Gastroesophageal sphincter (tissue), 4 donors: ENCODE data around the gene STAT2. TPM values are rescaled to one million over a fixed set of nuclear protein-coding genes. Genes with fewer than 3 reads are reported as not detected.
"Not testable (repeated sequence)": the region's sequence is repeated elsewhere in the genome, so short reads cannot be mapped to it uniquely, and the experiment has no call there.

Experiments
- ATAC-seq: fragments of 150-250 bp; one replicate; pipeline ENCODE4 v1.9.1; 2016; ENCODE audit warnings: mild to moderate bottlenecking, moderate library complexity
- H3K27ac ChIP-seq, 4 donors: fragments of 200-600 bp; sonication (generic) in 3 of 4; 1 replicate in 3 of 4; 2 replicates in 1 of 4; pipeline ENCODE4 v1.5.1; 2016 to 2019
- H3K27me3 ChIP-seq: fragments of 200-600 bp; sonication (generic); one replicate; pipeline ENCODE4 v1.5.1; 2019
- H3K36me3 ChIP-seq, 2 donors: fragments of 200-600 bp; sonication (generic); one replicate each; pipeline ENCODE4 v1.5.1; 2019; ENCODE audit warnings: control low read depth in 1 of 2
- H3K4me1 ChIP-seq, 3 donors: fragments of 200-600 bp; sonication (generic); 1 replicate in 2 of 3; 2 replicates in 1 of 3; pipeline ENCODE4 v1.5.1; 2016 to 2019; ENCODE audit warnings: control low read depth in 2 of 3
- H3K4me3 ChIP-seq, 2 donors: fragments of 200-600 bp; sonication (generic); one replicate each; pipeline ENCODE4 v1.5.1; 2019; ENCODE audit warnings: mild to moderate bottlenecking in 1 of 2, moderate library complexity in 1 of 2
- H3K9me3 ChIP-seq, 3 donors: fragments of 200-600 bp; sonication (generic); one replicate each; pipeline ENCODE4 v1.5.1; 2017 to 2019; ENCODE audit warnings: control low read depth in 2 of 3
- EP300 ChIP-seq: sonication (generic); formaldehyde crosslinking; IDR thresholded peaks from one replicate; pipeline ENCODE4 v1.6.1; 2017; ENCODE audit warnings: antibody characterized with exemption, mild to moderate bottlenecking
- POLR2A ChIP-seq, 2 donors: fragments of 450-650 bp; IDR thresholded peaks; one replicate each; pipeline ENCODE4 v1.6.1; 2017; ENCODE audit warnings: antibody characterized with exemption in 2 of 2, mild to moderate bottlenecking in 2 of 2, moderate library complexity in 1 of 2
- POLR2AphosphoS5 ChIP-seq: sonication (generic); formaldehyde crosslinking; IDR thresholded peaks from one replicate; pipeline ENCODE4 v1.6.1; 2017; ENCODE audit warnings: antibody characterized with exemption
- WGBS, 2 donors: methylation state at CpG; one replicate each; pipeline ENCODE4 v1.1.5; 2018; ENCODE audit warnings: low coverage in 1 of 2; 5-methylcytosine and 5-hydroxymethylcytosine counted together
- total RNA-seq, 4 donors: library from RNA; depleted of rRNA; stranded (reverse); fragments of >200 nt; gene quantifications; one replicate each; pipeline ENCODE4 v1.1.0, GENCODE V29; 2016
- TF ChIP-seq, protein P1 (sequence below), 4 experiments: fragments of 200-600 bp in 2 of 4; fragments of 450-650 bp in 2 of 4; sonication (generic) in 1 of 4; IDR thresholded peaks; one replicate each; pipeline ENCODE4 v1.5.1; 2017 to 2019; ENCODE audit warnings: antibody characterized with exemption in 4 of 4, mild to moderate bottlenecking in 2 of 4, moderate library complexity in 2 of 4

The STAT2 gene
- total RNA-seq, 4 donors from 2014 or later = 55.4 to 94.6 (median 82.7) TPM

DNA sequence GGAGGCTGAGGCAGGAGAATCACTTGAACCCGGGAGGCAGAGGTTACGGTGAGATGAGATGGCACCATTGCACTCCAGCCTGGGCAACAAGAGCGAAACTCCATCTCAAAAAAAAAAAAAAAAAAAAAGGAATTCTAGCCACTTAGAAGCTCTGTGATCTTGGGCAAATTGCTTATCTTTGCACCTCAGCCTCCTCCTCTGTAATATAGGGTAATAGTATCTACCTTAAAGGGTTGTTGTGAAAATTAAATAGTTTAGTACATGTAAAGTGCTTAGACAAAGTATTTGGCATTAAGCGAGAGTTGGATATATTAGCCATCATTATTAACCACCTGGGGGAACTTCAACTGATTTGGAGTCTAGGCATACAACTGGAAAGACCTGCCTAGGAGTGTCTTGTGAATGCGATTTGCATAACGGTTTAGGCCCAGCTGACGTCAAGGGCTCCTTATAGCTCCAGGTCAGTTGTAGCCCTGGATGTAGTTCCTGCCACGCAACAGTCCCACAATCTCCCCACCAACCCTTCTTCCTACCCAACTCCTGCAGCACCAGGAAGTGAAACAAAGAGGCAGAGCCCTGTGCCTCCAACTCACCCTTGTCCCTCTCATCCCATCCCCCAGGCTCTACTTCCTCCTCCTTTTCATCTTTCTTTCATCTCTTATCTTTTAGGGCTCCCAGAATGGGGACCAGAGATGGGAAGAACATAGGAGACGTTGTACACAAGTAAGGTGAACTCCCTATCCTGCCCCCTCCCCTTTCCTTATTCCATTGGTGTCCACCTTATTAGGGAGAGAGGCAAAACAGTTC is 23.3 kb downstream of the STAT2 start:
- H3K9me3 ChIP-seq = no peaks in the 10 kb centered on the region
- 75 to 87% methylated on average over 6 to 7 of the region's 9 CpGs for WGBS, 2 donors
- ATAC-seq = no peak
- TF ChIP-seq EP300 (no peak), POLR2AphosphoS5 (no peak)
- TF ChIP-seq, protein P1, sequence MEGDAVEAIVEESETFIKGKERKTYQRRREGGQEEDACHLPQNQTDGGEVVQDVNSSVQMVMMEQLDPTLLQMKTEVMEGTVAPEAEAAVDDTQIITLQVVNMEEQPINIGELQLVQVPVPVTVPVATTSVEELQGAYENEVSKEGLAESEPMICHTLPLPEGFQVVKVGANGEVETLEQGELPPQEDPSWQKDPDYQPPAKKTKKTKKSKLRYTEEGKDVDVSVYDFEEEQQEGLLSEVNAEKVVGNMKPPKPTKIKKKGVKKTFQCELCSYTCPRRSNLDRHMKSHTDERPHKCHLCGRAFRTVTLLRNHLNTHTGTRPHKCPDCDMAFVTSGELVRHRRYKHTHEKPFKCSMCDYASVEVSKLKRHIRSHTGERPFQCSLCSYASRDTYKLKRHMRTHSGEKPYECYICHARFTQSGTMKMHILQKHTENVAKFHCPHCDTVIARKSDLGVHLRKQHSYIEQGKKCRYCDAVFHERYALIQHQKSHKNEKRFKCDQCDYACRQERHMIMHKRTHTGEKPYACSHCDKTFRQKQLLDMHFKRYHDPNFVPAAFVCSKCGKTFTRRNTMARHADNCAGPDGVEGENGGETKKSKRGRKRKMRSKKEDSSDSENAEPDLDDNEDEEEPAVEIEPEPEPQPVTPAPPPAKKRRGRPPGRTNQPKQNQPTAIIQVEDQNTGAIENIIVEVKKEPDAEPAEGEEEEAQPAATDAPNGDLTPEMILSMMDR (IDR thresholded peaks at IDR 0.05) = no peak
- H3K27ac ChIP-seq = no peak overlapping the region
- no peaks in the 10 kb centered on the region for H3K27me3 ChIP-seq
- peaks cover 0 to 14% (median 5%) of the 10 kb centered on the region in 3 donors for H3K4me1 ChIP-seq
- H3K4me3 ChIP-seq = no peak overlapping the region
- H3K36me3 ChIP-seq = peaks cover 0 to 5% of the 10 kb centered on the region in 2 donors

DNA sequence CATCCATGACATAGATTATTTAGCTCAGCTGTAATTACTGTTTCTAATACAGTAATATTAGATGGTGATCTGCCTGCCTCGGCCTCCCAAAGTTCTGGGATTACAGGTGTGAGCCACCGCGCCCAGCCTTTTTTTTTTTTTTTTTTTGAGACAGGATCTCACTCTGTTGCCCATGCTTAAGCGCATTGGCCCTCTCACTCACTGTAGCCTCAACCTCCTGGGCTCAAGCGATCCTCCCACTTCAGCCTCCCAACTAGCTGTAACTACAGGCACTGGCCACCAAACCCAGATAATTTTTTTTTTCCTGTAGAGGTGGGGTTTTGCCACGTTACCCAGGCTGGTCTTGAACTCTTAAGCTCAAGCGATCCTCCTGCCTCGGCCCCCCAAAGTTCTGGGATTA is 24.4 kb downstream of the STAT2 start:
- not testable (repeated sequence) for H3K27me3 ChIP-seq, H3K36me3 ChIP-seq, ATAC-seq, H3K27ac ChIP-seq, H3K9me3 ChIP-seq, H3K4me3 ChIP-seq
- peaks cover 0 to 14% (median 5%) of the 10 kb centered on the region in 3 donors for H3K4me1 ChIP-seq
- WGBS, 2 donors = 93 to 95% methylated on average over 6 to 8 of the region's 8 CpGs

DNA sequence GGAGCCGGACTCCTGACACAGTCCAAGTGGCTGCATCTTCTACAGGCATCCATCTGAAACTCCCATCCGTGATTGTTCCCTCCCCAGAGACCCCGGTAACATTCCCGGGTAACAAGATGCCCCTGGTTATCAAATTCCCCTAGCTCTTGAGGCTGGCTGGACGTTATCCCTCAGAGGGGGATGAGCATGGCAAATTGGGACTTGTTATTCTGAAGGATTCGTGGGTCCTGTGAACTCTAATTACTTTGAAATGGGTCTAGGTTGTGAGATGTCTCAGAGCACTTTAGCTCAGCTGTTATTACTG is 25.5 kb downstream of the STAT2 start:
- Histone ChIP-seq H3K27ac (peak overlapping the region; percentile 92 to 97 (median 95)), H3K27me3 (no peaks in the 10 kb centered on the region), H3K9me3 (no peaks in the 10 kb centered on the region), H3K36me3 (no peaks in the 10 kb centered on the region), H3K4me3 (peak overlapping the region; percentile 72 to 85), H3K4me1 (peaks cover 0 to 14% (median 5%) of the 10 kb centered on the region in 3 donors)
- ATAC-seq = no peak
- TF ChIP-seq EP300 (no peak), POLR2A (IDR thresholded peaks at IDR 0.05) (no peak), POLR2AphosphoS5 (no peak)
- TF ChIP-seq, protein P1 (IDR thresholded peaks at IDR 0.05) = no peak
- WGBS, 2 donors = 0 to 12% methylated on average over 2 to 5 of the region's 6 CpGs

DNA sequence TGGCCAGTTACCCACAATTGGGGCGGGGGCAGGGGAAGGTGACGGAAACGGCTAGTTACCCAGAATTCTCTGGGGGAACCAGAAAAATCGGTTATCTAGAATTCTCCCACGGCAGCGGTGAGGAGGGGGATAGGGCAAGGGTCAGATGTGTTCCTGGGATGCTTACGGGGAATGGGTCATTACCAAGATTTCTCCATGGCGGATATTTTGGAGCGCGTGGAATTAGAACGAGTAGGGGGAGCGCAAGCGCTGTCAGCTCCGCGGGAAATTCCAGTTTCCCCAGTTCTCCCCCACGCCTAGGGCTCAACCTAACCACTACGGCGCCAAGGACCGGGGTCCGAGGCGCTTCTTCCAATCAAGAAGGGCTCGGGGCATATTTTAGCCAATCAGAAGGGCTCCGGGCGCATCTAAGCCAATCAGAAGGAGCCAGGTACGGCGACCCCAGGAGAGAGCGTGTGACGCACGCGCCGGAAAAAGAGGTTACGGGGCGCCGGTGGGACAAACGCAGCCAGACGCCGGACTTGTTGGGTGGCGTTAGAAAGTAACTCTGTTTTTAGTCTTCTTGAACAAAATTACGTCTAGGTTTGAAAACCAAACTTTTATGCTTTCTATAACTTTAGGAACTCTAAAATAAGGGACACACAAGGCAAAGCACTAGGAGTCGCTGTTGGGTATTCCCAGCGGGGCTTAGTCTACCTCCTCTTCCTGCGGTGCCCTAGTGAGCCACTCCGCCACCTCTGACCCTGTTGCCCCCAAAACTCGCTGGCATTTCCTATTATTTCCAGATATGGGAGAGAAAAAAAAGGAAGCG is 26.0 kb downstream of the STAT2 start, which contains the start of gene PAN2:
TSS of gene PAN2 (minus strand) at position 322 of the 811 bp plus-strand sequence. CDS start 906 bp downstream, outside the sequence.
- H3K27me3 ChIP-seq = no peaks in the 10 kb centered on the region
- peak; percentile 33 to 53 for TF ChIP-seq POLR2A (IDR thresholded peaks at IDR 0.05)
- TF ChIP-seq, protein P1 (IDR thresholded peaks at IDR 0.05) = peak in 3 of 4 experiments; percentile 63 to 75 (median 72)
- TF ChIP-seq EP300 = no peak
- peak; percentile 87 for TF ChIP-seq POLR2AphosphoS5
- H3K9me3 ChIP-seq = no peaks in the 10 kb centered on the region
- H3K4me3 ChIP-seq = peak within 1 kb of the TSS; percentile 72 to 85
- ATAC-seq = peak; percentile 99
- H3K4me1 ChIP-seq = peaks cover 0 to 14% (median 5%) of the 10 kb centered on the region in 3 donors
- peak within 1 kb of the TSS; percentile 92 to 97 (median 95) for H3K27ac ChIP-seq
- no peaks in the 10 kb centered on the region for H3K36me3 ChIP-seq
- WGBS, 2 donors = 0 to 2% methylated on average over 10 to 29 of the region's 45 CpGs

DNA sequence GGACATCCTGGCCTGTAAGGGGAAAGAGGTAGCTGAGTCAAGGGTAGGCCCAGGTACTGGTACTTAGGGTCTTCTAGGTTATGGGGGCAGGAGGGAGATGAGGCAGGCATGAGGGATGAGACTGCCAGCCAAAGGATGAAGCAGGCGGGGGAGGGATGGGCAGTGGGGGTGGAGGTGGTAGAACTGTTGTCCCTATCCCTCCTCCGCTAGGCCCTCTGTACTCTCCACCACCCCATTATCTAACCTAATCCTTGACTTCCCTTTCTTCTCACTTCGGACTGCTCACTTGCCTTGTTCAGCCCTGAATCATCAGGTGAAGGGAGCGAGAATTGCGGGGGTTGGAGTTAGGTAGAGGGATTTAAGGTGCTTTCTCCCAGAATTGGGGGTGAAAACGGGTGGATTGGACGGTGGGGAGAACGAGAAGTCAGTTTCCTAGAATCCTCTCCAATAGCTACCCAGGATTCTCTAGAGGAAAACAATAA is 26.7 kb downstream of the STAT2 start:
- Histone ChIP-seq H3K9me3 (no peaks in the 10 kb centered on the region), H3K27ac (peak overlapping the region; percentile 92 to 97 (median 95)), H3K4me3 (peak overlapping the region; percentile 72 to 85), H3K4me1 (peaks cover 0 to 14% (median 5%) of the 10 kb centered on the region in 3 donors), H3K36me3 (peaks cover 0 to 5% of the 10 kb centered on the region in 2 donors), H3K27me3 (no peaks in the 10 kb centered on the region)
- TF ChIP-seq POLR2AphosphoS5 (no peak), POLR2A (IDR thresholded peaks at IDR 0.05) (no peak), EP300 (no peak)
- TF ChIP-seq, protein P1 (IDR thresholded peaks at IDR 0.05) = no peak
- peak; percentile 1 for ATAC-seq
- WGBS, 2 donors = 12 to 40% methylated on average over 1 to 7 of the region's 8 CpGs
